B cell (primary cell): ENCODE data around the gene CCDC201.

Source experiments
- EZH2 ChIP-seq: IDR thresholded peaks from 2 replicates; pipeline ENCODE4 v1.6.1; 2012; ENCODE audit warnings: borderline replicate concordance, low read depth, mild to moderate bottlenecking, moderate library complexity, low read length; ENCODE audit not compliant: insufficient read depth, poor library complexity, severe bottlenecking
- TF ChIP-seq, protein P1 (sequence below): fragments of 200-600 bp; IDR thresholded peaks from one replicate; pipeline ENCODE4 v1.8.0; 2022; ENCODE audit warnings: antibody characterized with exemption, mild to moderate bottlenecking

DNA sequence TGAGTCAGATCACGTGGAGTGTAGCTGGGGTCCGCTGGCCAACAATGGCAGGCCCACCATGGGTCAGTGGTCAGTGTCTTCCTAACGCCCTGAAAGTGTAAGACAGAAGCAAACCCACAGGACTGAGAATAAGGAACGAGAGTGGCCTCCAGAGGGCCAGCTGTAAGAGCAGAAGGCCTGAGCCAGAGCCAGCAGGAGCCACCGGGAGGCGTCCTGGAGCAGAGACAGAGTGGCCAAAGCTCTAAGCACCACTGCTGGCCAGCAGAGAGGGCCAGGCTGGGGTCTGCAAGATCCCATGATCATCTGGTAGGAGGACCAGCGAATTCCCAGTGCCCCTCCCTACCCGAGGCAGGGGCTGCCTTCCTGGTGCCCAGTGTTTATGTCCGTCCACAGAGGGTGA is 9.2 kb downstream of the CCDC201 start:
- TF ChIP-seq, protein P1, sequence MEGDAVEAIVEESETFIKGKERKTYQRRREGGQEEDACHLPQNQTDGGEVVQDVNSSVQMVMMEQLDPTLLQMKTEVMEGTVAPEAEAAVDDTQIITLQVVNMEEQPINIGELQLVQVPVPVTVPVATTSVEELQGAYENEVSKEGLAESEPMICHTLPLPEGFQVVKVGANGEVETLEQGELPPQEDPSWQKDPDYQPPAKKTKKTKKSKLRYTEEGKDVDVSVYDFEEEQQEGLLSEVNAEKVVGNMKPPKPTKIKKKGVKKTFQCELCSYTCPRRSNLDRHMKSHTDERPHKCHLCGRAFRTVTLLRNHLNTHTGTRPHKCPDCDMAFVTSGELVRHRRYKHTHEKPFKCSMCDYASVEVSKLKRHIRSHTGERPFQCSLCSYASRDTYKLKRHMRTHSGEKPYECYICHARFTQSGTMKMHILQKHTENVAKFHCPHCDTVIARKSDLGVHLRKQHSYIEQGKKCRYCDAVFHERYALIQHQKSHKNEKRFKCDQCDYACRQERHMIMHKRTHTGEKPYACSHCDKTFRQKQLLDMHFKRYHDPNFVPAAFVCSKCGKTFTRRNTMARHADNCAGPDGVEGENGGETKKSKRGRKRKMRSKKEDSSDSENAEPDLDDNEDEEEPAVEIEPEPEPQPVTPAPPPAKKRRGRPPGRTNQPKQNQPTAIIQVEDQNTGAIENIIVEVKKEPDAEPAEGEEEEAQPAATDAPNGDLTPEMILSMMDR, result no peak
- TF ChIP-seq EZH2, result no peak
